Activated CD4-positive, alpha-beta T cell treated with anti-CD3 and anti-CD28 coated beads for 36 hours (primary cell): ENCODE results near the gene CDH23. TPM values are rescaled to one million over a fixed set of nuclear protein-coding genes. Genes with fewer than 3 reads are reported as not detected.

ENCODE experiments used
- ATAC-seq: fragments of 200-7000 bp; cut with Tn5 transposase; one replicate; pipeline ENCODE4 v1.10.0; 2021; ENCODE audit warnings: mild to moderate bottlenecking, moderate library complexity
- CTCF ChIA-PET: fragments of 350-600 bp; sonication (Branson Sonifier 250); formaldehyde crosslinking; loops from one replicate; lab custom pipeline; 2021; ENCODE audit warnings: antibody characterized with exemption; lab: Charles Lee
- POLR2A ChIA-PET: fragments of 350-600 bp; sonication (Branson Sonifier 250); formaldehyde crosslinking; loops from one replicate; lab custom pipeline; 2021; ENCODE audit warnings: antibody characterized with exemption, inconsistent platforms; lab: Charles Lee
- DNase-seq: peaks from one replicate; pipeline ENCODE4 v3.0.0-alpha.2; 2020
- H3K27ac Mint-ChIP-seq: one replicate; pipeline ENCODE4 v1.8.0; 2021; ENCODE audit warnings: mixed read lengths
- H3K27me3 Mint-ChIP-seq: one replicate; pipeline ENCODE4 v1.8.0; 2021; ENCODE audit warnings: mixed read lengths
- H3K36me3 Mint-ChIP-seq: one replicate; pipeline ENCODE4 v1.8.0; 2021; ENCODE audit warnings: low read depth, mixed read lengths
- H3K4me1 Mint-ChIP-seq: one replicate; pipeline ENCODE4 v1.8.0; 2021; ENCODE audit warnings: mixed read lengths
- H3K4me3 Mint-ChIP-seq: one replicate; pipeline ENCODE4 v1.8.0; 2021; ENCODE audit warnings: mild to moderate bottlenecking, moderate library complexity, mixed read lengths
- H3K9me3 Mint-ChIP-seq: one replicate; pipeline ENCODE4 v1.8.0; 2021; ENCODE audit warnings: low read depth, mixed read lengths
- intact Hi-C, 2 experiments: fragments of 100-400 bp; cut with DNase I in 1 of 2; cut with micrococcal nuclease in 1 of 2; formaldehyde crosslinking; loops; one replicate each; pipeline versions ENCODE4 v1.14.2 to v1.15.1; 2022 to 2024; cut with DNase I, micrococcal nuclease
- total RNA-seq, 2 experiments: library from RNA; stranded (reverse); gene quantifications; one replicate each; pipeline ENCODE4 v1.2.3, GENCODE V29; 2021

Gene CDH23
- total RNA-seq, 2 experiments from 2014 or later: 1.5 to 1.6 TPM

DNA sequence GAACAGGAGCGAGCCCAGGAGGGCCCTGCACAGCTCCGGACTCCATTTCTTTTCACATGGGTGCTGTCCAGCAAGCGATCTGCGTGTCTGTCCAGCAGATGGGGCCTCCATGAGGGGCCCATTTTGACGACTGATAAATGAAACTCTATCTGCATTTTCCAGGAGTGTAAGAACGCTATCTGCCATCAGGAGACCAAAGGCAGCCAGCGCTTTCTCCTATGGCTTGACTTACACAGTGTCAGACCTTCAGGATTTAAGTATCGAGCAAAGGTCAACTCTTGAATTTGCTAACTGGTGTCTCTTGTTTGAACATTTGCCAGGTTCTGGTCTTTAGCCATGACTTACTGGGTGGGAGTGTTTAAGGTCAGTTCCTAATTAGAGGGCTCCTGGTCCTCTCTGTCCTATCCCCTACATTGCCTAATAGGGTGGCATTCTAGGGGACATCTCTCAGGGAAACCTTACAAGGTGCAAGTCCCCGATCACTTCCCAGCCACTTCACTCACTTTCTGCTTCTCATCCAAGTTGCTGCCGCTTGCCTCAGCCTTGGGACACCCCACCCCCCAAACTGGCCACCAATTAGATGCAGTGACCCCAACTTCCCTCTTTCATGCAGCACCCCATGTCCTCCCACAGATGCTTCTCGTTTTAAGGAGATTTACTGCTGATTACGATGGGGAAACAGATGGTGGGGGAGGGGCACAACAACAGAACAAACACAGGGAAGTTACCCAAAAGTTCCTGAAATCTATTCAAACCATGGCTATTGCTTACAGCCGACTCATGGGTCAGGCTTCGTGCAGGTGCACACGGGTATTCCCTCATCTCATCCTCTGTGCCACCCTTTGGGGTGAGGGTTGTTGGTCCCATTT lies 356.6 kb downstream of the CDH23 start:
- peak overlapping the region; percentile 81 for H3K27ac Mint-ChIP-seq

DNA sequence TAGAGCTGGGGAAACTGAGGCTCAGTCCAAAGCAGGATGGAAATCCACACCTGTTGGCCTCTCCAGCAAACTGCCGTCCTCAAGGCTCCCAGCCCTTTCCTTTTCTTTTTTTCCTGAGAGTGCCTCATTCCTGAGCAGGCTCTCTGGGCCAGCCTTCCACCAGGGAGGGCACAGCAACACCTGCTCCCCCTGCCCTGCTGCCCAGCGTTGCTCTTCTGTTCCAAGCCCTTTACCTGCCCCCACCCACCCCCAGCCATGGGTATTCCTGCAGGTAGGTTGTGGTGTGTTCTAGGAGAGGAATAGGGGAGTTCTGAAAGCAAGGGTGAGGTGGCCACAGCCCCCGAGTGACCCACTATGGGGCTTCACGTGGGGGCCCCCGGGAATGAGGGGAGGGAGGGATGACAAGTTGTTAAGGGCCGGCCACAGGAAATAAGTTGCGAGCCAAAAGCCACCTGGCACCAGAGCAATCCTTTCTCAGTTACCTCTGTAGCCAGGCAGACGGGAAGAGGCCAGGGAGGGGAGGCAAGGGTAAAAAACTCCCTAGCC lies 357.3 kb downstream of the CDH23 start:
- intact Hi-C loops: no loop called here
- ChIA-PET CTCF (interaction anchor here (4.6 to 5.4 kb wide), 2 partner anchors 13 to 19 kb away, joined by 36 to 41 read pairs; partner anchors contain the start of gene VSIR), POLR2A (no interaction called here)
- peak overlapping the region; percentile 73 for H3K27ac Mint-ChIP-seq
- DNase-seq: no peak
- ATAC-seq: no peak
- H3K4me1 Mint-ChIP-seq: peaks cover 94% of the 10 kb centered on the region
- H3K4me3 Mint-ChIP-seq: no peak overlapping the region
- H3K9me3 Mint-ChIP-seq: no peaks in the 10 kb centered on the region
- no peaks in the 10 kb centered on the region for H3K27me3 Mint-ChIP-seq
- H3K36me3 Mint-ChIP-seq: peaks cover 72% of the 10 kb centered on the region

More for the DNA sequence above, 356.6 kb downstream of the CDH23 start:
- no peak for ATAC-seq
- ChIA-PET POLR2A (interaction anchor here (0.7 kb wide), 1 partner anchor 19 kb away, joined by 3 read pairs; no protein-coding TSS in a partner anchor), CTCF (interaction anchor here (1.1 to 1.2 kb wide), 3 partner anchors 11 to 25 kb away, joined by 3 to 11 read pairs (median 4); no protein-coding TSS in a partner anchor)
- no peak for DNase-seq
- H3K27me3 Mint-ChIP-seq: no peaks in the 10 kb centered on the region
- intact Hi-C loops: no loop called here
- peaks cover 76% of the 10 kb centered on the region for H3K36me3 Mint-ChIP-seq
- H3K4me3 Mint-ChIP-seq: no peak overlapping the region
- H3K9me3 Mint-ChIP-seq: no peaks in the 10 kb centered on the region
- peaks cover 95% of the 10 kb centered on the region for H3K4me1 Mint-ChIP-seq

- peak overlapping the region; percentile 80 for H3K27ac Mint-ChIP-seq
- H3K4me3 Mint-ChIP-seq: no peak overlapping the region
- intact Hi-C loops: no loop called here
- H3K27me3 Mint-ChIP-seq: no peaks in the 10 kb centered on the region
- ChIA-PET POLR2A (no interaction called here), CTCF (interaction anchor here (0.5 to 5.4 kb wide), 6 partner anchors 13 to 59 kb away, joined by 3 to 41 read pairs (median 8); partner anchors contain the start of gene VSIR)
- no peaks in the 10 kb centered on the region for H3K9me3 Mint-ChIP-seq
- H3K36me3 Mint-ChIP-seq: peaks cover 75% of the 10 kb centered on the region
- DNase-seq (no peak), ATAC-seq (no peak)
- peaks cover 92% of the 10 kb centered on the region for H3K4me1 Mint-ChIP-seq
Observed at GRCh38 chr10:71754562-71754961, 357.8 kb downstream of the CDH23 start.

DNA sequence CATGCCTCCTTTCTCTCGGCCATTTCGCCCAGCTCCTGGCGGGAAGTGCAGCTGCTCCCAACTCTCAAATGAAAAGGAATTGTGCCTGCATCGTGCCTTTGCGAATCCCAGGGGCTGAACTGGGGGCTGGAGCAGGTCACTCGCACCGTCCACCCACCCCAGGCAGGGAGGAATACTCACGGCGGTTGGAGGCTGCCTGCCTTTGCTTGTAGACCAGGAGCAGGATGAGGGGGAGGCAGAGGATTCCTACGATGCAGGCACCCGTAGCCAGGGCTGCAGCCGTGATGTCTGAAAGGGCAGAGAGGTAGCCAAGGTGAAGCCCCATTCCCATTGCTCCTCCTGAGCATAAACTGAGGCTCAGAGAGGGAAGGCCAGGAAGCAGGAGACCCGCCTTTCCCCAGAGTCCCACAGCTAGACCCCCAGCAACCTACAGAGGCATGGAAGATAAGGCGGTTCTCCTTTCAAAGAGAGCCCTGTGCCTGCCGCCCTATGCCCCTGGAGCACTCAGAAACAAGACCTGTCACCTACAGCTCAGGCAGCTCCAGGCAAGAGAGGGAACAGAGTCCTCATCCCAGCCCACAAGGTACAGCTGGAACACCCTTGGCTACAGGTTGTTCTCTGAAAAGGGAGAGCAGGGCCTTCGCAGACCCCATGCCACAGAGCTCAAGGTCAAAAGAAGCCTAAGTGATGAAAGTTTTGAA lies 358.6 kb downstream of the CDH23 start:
- peak overlapping the region; percentile 80 for H3K27ac Mint-ChIP-seq
- ChIA-PET POLR2A (no interaction called here), CTCF (interaction anchor here (0.8 to 5.4 kb wide), 9 partner anchors 10 to 59 kb away, joined by 3 to 41 read pairs (median 11); partner anchors contain the start of gene VSIR)
- no peaks in the 10 kb centered on the region for H3K27me3 Mint-ChIP-seq
- H3K4me3 Mint-ChIP-seq: no peak overlapping the region
- ATAC-seq (no peak), DNase-seq (no peak)
- peaks cover 72% of the 10 kb centered on the region for H3K36me3 Mint-ChIP-seq
- no peaks in the 10 kb centered on the region for H3K9me3 Mint-ChIP-seq
- intact Hi-C loops: no loop called here
- H3K4me1 Mint-ChIP-seq: peaks cover 87% of the 10 kb centered on the region

GRCh38 chr10:71756311-71757191 lies 359.8 kb downstream of the CDH23 start:
- Mint-ChIP-seq H3K27ac (peak overlapping the region; percentile 90), H3K27me3 (no peaks in the 10 kb centered on the region), H3K4me3 (peak overlapping the region; percentile 48), H3K9me3 (no peaks in the 10 kb centered on the region), H3K4me1 (peaks cover 90% of the 10 kb centered on the region), H3K36me3 (peaks cover 75% of the 10 kb centered on the region)
- ATAC-seq (peak; percentile 82), DNase-seq (no peak)
- ChIA-PET POLR2A (interaction anchor here (1.0 to 2.3 kb wide), 3 partner anchors 10 to 16 kb away, joined by 3 to 14 read pairs (median 12); partner anchors contain the start of gene VSIR), CTCF (interaction anchor here (0.8 to 5.4 kb wide), 11 partner anchors 11 to 48 kb away, joined by 3 to 41 read pairs (median 6); partner anchors contain the start of genes C10orf105 and VSIR)
- intact Hi-C loops: loop anchor here (1.0 kb wide), 4 partner anchors 12 to 30 kb away; partner anchors contain the start of gene VSIR (in 1 of the 2)

GRCh38 chr10:71757399-71757922 lies 360.7 kb downstream of the CDH23 start:
- intact Hi-C loops: loop anchor here (1.0 kb wide), 3 partner anchors 11 to 16 kb away; partner anchors contain the start of gene VSIR (in 1 of the 2)
- no peaks in the 10 kb centered on the region for H3K9me3 Mint-ChIP-seq
- DNase-seq (no peak), ATAC-seq (peak; percentile 7)
- H3K27me3 Mint-ChIP-seq: no peaks in the 10 kb centered on the region
- ChIA-PET CTCF (interaction anchor here (0.5 to 5.4 kb wide), 14 partner anchors 9 to 1151 kb away, joined by 3 to 41 read pairs (median 4); partner anchors contain the start of genes C10orf105 and VSIR), POLR2A (interaction anchor here (1.0 to 2.3 kb wide), 3 partner anchors 9 to 15 kb away, joined by 4 to 14 read pairs (median 12); partner anchors contain the start of gene VSIR)
- peaks cover 68% of the 10 kb centered on the region for H3K36me3 Mint-ChIP-seq
- peak overlapping the region; percentile 48 for H3K4me3 Mint-ChIP-seq
- peaks cover 90% of the 10 kb centered on the region for H3K4me1 Mint-ChIP-seq
- H3K27ac Mint-ChIP-seq: peak overlapping the region; percentile 90

- ATAC-seq (peak; percentile 80), DNase-seq (peak; percentile 77)
- no peak overlapping the region for H3K4me3 Mint-ChIP-seq
- peak overlapping the region; percentile 84 for H3K27ac Mint-ChIP-seq
- POLR2A ChIA-PET: no interaction called here
- peaks cover 58% of the 10 kb centered on the region for H3K36me3 Mint-ChIP-seq
- peaks cover 87% of the 10 kb centered on the region for H3K4me1 Mint-ChIP-seq
- CTCF ChIA-PET: interaction anchor here (1.6 kb wide), 1 partner anchor 12 kb away, joined by 3 read pairs; the partner anchor contains the start of gene VSIR
- H3K9me3 Mint-ChIP-seq: no peaks in the 10 kb centered on the region
- H3K27me3 Mint-ChIP-seq: no peaks in the 10 kb centered on the region
- intact Hi-C loops: no loop called here
Observed at GRCh38 chr10:71761105-71761511, 364.4 kb downstream of the CDH23 start.

DNA sequence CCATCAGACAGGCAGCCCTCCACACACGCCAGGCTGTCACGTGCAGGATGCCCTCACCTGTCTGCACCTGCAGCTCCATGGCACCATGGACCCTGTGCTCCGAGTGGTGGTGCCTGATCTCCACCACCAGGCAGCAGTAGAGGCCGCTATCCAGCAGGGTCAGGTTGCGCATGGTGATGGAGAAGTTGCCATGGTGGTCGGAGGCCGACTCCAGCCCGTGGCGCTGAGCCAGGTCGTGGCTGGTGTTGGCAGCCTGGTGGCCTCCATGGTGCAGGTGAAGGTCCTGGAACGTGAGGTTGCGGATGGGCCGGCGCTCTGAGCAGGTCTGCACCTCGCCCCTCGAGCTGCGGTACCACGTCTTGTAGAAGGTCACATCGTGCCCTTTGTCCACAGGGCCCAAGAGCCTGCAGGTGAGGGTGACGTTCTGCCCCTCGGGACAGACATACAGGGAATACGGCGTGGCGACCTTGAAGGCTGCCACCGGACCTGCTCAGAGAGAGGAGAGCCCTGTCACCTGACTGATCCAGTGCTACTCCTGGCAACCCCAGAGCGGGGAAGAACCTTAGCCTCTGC lies 364.9 kb downstream of the CDH23 start:
- intact Hi-C loops: no loop called here
- Mint-ChIP-seq H3K9me3 (no peaks in the 10 kb centered on the region), H3K4me1 (peaks cover 86% of the 10 kb centered on the region), H3K27me3 (no peaks in the 10 kb centered on the region), H3K4me3 (no peak overlapping the region), H3K27ac (peak overlapping the region; percentile 84), H3K36me3 (peaks cover 56% of the 10 kb centered on the region)
- ChIA-PET POLR2A (no interaction called here), CTCF (interaction anchor here (1.6 kb wide), 1 partner anchor 12 kb away, joined by 3 read pairs; the partner anchor contains the start of gene VSIR)
- DNase-seq: peak; percentile 36
- no peak for ATAC-seq

DNA sequence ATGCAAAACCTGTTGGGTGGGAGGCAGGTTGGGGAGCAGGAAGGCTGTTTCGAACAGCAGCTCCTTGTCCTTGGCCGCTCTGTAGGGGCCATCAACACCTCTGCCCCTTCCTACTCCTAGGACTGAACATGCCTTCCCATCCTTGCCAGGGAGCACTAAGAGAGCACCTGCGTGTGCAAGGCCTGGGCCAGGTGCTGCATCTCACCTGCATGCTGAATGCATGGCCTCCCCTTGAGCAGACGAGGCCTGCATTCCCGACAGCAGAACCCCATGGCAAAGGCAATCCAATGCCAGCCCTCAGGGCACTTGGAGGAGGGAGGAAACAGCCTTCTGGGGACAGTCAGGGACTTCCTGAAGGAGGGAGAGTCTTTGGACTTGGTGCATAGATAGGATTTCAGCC lies 365.6 kb downstream of the CDH23 start:
- DNase-seq (no peak), ATAC-seq (no peak)
- H3K36me3 Mint-ChIP-seq: peaks cover 61% of the 10 kb centered on the region
- H3K4me1 Mint-ChIP-seq: peaks cover 86% of the 10 kb centered on the region
- ChIA-PET POLR2A (interaction anchor here (1.7 kb wide), 1 partner anchor 11 kb away, joined by 5 read pairs; the partner anchor contains the start of gene VSIR), CTCF (interaction anchor here (0.9 to 1.6 kb wide), 3 partner anchors 11 to 36 kb away, joined by 3 read pairs; partner anchors contain the start of gene VSIR)
- H3K27me3 Mint-ChIP-seq: no peaks in the 10 kb centered on the region
- peak overlapping the region; percentile 56 for H3K27ac Mint-ChIP-seq
- intact Hi-C loops: no loop called here
- no peaks in the 10 kb centered on the region for H3K9me3 Mint-ChIP-seq
- H3K4me3 Mint-ChIP-seq: no peak overlapping the region
